HUDEP-2 (cell line): ENCODE measurements around the gene ATL3.
"Not testable (repeated sequence)": the region's sequence is repeated elsewhere in the genome, so short reads cannot be mapped to it uniquely, and the experiment has no call there.

Experiments used
- DNase-seq, 76 experiments: peaks; one replicate each; lab custom pipeline; 2025; ENCODE audit not compliant: unreplicated experiment in 76 of 76; lab: John Stamatoyannopoulos, UW

The ATL3 gene

GRCh38 chr11:63671322-63672155 is at the start of gene ATL3:
TSS of gene ATL3 (minus strand) at chr11:63671376. CDS start at chr11:63671335, 41 bp downstream.
- DNase-seq = peak in 75 of 76 experiments; percentile 32 to 98 (median 96)

- DNase-seq = no peak
Measured at GRCh38 chr11:63720611-63721010, 49.4 kb upstream of the ATL3 start.

- peak in 37 of 76 experiments; percentile 2 to 60 (median 32) for DNase-seq
Measured at GRCh38 chr11:63719987-63720386, 48.8 kb upstream of the ATL3 start.

- no peak for DNase-seq
Measured at GRCh38 chr11:63719001-63719400, 47.8 kb upstream of the ATL3 start.

GRCh38 chr11:63716046-63716445 is 44.9 kb upstream of the ATL3 start:
- DNase-seq = no peak

- no peak for DNase-seq
Measured at GRCh38 chr11:63713766-63714165, 42.6 kb upstream of the ATL3 start.

- no peak for DNase-seq
Measured at GRCh38 chr11:63711838-63712237, 40.7 kb upstream of the ATL3 start.

- DNase-seq = no peak
Measured at GRCh38 chr11:63710476-63711217, 39.5 kb upstream of the ATL3 start.

- DNase-seq = no peak
Measured at GRCh38 chr11:63709336-63709884, 38.2 kb upstream of the ATL3 start.

GRCh38 chr11:63708764-63709163 is 37.6 kb upstream of the ATL3 start:
- no peak for DNase-seq

GRCh38 chr11:63705526-63705925 is 34.4 kb upstream of the ATL3 start:
- DNase-seq = no peak

- DNase-seq = no peak
Measured at GRCh38 chr11:63699896-63700295, 28.7 kb upstream of the ATL3 start.

GRCh38 chr11:63698976-63699733 is 28.0 kb upstream of the ATL3 start:
- DNase-seq = peak in 10 of 76 experiments; percentile 5 to 41 (median 14)

GRCh38 chr11:63694596-63694995 is 23.4 kb upstream of the ATL3 start:
- DNase-seq = no peak

- no peak for DNase-seq
Measured at GRCh38 chr11:63687845-63688244, 16.7 kb upstream of the ATL3 start.

- DNase-seq = no peak
Measured at GRCh38 chr11:63686926-63687325, 15.8 kb upstream of the ATL3 start.

- not testable (repeated sequence) for DNase-seq
Measured at GRCh38 chr11:63685158-63685721, 14.1 kb upstream of the ATL3 start.

GRCh38 chr11:63683133-63683991 is 12.2 kb upstream of the ATL3 start:
- DNase-seq = peak in 37 of 76 experiments; percentile 2 to 69 (median 44)
